DND-41 (cell line): ENCODE data around the gene SLC5A11.

Experiments
- EZH2 ChIP-seq: IDR thresholded peaks from 3 replicates; pipeline ENCODE4 v1.6.1; 2012; ENCODE audit warnings: borderline replicate concordance, low read depth, mild to moderate bottlenecking, moderate library complexity, low read length, inconsistent platforms; ENCODE audit not compliant: severe bottlenecking
- TF ChIP-seq, protein P1 (sequence below): IDR thresholded peaks from 2 replicates; pipeline ENCODE4 v1.5.1; 2012; ENCODE audit warnings: borderline replicate concordance, low read length, moderate library complexity, mild to moderate bottlenecking; ENCODE audit not compliant: poor library complexity, severe bottlenecking; ENCODE audit errors: extremely low read depth

DNA sequence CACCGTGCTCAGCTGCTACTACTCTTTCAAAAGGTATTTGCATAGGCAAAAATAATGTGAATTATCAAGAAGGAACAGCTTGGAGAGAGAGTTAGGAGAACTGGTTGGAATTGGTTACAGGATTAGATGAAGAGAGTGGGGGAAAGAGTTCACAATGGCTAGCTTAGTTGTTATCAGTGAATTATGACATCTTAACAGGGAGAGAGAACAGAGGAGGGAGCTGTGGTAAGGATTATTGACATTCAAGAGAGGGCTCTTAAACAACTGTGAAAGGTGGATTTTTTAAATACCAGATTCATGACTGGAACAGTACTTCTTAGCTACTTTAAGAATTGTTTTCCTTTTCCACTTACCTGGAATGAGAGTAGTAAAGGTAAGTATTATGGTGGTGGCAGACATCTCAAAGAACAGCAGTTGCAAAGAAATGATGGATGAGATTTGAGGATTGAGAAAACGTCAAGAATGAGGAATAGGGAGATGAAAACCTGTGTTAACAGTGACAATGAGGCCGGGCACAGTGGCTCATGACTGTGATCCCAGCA is 43.9 kb upstream of the SLC5A11 start:
- TF ChIP-seq EZH2: no peak
- TF ChIP-seq, protein P1, sequence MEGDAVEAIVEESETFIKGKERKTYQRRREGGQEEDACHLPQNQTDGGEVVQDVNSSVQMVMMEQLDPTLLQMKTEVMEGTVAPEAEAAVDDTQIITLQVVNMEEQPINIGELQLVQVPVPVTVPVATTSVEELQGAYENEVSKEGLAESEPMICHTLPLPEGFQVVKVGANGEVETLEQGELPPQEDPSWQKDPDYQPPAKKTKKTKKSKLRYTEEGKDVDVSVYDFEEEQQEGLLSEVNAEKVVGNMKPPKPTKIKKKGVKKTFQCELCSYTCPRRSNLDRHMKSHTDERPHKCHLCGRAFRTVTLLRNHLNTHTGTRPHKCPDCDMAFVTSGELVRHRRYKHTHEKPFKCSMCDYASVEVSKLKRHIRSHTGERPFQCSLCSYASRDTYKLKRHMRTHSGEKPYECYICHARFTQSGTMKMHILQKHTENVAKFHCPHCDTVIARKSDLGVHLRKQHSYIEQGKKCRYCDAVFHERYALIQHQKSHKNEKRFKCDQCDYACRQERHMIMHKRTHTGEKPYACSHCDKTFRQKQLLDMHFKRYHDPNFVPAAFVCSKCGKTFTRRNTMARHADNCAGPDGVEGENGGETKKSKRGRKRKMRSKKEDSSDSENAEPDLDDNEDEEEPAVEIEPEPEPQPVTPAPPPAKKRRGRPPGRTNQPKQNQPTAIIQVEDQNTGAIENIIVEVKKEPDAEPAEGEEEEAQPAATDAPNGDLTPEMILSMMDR: no peak
